Measurements from ENCODE around the gene SEPTIN3.

Gene SEPTIN3

DNA sequence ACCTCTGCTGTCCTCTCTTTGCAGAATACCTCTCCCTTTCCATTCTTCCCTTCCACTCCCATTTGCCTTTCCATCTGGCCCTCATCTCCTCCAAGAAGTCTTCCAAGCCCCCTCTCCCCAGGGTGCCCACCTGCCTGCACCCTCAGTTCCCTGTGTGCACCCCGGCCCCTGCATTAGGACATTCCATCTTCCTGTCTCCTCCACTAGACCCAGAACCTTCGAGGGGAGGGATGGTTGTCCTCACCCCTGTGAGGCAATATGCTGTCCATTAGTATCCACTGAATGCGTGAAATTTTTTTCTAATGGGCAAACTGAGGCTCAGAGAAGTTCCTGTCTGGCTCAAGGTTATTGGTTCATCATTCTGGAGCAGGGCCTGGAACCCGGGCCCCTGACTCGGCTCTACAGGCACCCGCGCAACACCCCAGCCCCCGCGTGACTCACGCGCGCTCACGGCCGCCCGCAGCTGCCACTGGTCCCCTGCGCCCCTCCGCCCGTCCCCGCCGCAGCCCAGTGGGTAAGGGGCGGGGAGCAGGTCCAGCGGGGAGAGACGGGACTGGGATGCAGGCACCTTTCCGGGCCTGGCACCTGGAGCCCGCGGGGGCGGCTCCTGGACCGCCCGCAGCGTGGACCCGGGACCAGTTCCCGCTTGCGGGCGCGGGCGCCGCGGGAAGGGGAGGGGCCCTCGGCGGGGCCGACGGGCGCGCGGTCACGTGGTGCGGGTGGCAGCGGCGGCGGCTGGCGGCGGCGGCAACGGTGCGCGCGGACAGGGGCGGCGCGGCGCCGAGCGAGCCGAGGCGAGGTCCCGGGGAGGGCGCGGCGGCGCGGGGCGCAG, 7.0 kb downstream of the SEPTIN3 start:
- no peak for DNase-seq

DNA sequence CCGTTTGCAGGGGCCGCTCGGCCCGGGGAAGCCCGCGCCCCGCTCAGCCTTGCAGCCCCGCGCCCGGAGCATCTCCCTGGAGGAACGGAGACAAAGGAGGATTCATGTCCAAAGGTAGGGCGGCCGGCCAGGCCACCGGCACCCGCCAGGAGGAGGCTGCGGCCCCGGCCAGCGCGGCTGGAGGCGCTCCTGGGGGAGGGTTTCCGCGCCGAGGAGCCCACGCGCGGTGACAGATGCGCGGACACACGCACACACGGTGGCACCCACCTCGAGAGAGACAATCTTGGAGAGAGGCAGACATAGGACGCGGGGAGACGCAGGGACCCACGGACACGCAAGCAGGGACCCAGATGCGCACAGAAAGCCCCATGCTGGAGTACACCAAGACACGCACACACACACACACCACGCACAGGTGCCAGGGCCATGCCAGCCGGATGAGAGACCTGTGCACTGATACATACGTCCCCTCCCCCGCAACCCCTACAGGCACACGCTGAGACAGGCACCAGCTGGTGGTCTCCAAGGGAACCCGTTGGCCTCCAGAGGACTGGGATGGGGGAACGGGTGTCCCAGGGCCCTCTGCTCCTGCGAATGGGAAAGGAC, 7.8 kb downstream of the SEPTIN3 start:
- DNase-seq: no peak

GRCh38 chr22:41978732-41979131, 9.5 kb downstream of the SEPTIN3 start:
- no peak for DNase-seq

GRCh38 chr22:41979423-41980250, 10.4 kb downstream of the SEPTIN3 start:
- DNase-seq: no peak

GRCh38 chr22:41982865-41983264, 13.6 kb downstream of the SEPTIN3 start:
- DNase-seq: no peak

DNA sequence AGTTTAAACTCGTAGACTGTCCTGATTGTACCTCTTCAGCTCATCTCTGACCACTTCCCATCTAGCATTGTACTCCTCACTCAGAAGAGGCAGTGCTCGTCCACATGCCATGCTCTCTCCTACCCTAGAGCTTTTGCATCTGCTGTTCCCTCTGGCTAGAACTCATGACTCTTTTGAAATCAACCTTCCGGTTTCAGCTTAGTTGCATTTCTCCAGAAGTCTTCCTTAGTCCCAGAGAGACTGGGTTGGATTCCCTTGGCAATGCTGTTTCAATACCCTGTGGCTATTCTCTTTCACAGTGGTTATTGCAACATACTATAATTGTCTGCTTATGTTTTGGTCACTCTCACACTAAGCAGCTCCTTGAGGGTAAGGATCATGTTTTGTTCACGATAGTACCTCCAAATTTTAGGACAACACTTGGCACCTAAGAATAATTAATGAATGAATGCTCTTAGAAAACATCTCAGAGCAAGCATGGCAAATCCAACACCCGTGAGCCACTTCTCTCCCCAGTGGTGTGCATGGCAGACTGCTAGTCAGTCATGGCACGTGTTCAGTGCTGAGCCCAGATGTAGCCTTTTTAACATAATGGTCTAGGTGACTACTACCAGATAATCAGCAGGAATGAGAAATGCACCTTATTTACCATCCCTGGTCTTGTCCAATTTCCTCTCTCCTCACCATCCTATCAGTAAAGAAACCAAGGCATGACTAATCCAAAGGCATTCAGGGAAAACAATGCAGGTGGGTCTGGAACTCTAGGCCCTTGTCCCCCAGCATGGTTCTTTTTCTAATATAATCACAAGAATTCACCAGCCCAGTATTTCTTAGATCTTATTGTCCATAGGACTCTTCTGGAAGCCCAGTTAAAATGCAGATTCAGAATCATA, 14.5 kb downstream of the SEPTIN3 start:
- no peak for DNase-seq

DNA sequence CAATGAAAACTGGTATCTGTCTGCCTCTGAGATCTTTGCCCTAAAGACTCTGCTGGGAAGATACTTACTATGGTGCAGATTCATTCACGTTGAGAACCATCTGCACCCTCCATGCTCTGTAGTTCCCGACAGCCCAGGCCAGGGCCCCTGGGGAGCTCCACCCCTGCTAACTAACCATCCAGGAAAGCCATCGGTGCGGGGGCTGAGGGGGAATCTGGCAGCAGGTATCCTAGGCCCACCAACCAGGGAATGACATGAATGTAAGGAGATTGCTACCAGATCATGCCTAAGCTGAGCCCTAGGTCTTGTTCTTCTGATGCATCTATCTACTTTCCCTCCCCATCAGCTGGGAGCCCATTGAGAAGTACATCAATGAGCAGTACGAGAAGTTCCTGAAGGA, 18.0 kb downstream of the SEPTIN3 start:
- DNase-seq: no peak

GRCh38 chr22:41989246-41989645, 20.0 kb downstream of the SEPTIN3 start:
- no peak for DNase-seq

DNA sequence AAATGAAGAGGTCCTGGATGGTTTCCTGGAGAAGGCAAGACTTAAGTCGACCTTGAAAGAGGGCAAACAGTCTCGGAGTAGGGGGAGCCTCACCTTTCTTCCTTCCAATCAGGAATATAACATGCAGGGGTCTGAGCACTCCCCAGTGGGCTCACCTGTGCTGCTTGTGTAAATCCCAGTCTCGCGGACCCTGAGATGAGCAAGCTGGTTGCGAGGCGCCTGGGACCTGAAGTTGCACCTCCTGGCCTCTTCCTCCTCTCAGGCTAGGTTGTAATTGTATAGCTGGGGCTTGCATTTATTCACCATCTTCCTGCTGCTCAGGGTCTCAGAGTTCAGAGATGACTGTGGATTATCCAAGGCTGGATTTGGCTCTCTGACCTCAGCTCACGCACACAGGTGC, 21.9 kb downstream of the SEPTIN3 start:
- no peak for DNase-seq

GRCh38 chr22:41992496-41992895, 23.3 kb downstream of the SEPTIN3 start:
- no peak for DNase-seq

DNA sequence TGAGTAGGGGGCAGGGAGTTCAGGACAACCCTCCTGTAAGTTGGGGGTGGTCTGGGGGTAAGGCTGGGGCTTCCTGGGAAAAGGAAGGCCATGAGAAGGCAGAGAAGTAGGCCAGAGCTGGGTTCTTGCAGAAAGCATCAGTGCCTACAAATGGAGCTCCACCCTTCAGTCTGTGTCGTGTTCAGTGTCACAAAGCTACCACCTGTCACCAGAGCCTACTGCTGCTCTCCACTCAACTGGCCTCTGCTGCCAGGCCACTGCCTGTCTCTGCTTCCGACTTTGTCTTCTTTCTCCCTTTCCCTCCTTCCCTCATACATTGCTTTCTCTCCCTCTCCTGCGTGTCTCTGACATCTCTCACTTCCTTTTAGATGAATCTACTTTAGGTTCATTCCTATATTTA, 26.0 kb downstream of the SEPTIN3 start:
- no peak for DNase-seq

DNA sequence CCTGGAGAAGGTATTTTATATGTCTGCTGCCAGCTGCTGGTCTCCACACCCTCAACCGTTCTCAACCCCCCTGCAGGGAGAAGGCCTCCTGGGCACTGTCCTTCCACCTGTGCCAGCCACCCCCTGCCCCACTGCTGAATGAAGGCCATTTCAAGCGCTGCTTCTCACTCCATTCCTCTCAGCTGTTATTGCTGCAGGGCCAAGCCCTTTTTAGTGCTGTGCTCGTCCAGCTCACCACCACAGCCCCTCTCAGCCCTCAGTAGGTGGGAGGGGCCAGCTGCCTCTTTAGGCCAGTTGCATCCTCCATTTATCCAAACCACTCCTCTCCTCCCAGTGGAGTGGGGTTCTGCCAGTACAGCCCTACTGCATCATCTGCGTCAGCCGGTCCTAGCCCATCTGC, 27.6 kb downstream of the SEPTIN3 start:
- no peak for DNase-seq

DNA sequence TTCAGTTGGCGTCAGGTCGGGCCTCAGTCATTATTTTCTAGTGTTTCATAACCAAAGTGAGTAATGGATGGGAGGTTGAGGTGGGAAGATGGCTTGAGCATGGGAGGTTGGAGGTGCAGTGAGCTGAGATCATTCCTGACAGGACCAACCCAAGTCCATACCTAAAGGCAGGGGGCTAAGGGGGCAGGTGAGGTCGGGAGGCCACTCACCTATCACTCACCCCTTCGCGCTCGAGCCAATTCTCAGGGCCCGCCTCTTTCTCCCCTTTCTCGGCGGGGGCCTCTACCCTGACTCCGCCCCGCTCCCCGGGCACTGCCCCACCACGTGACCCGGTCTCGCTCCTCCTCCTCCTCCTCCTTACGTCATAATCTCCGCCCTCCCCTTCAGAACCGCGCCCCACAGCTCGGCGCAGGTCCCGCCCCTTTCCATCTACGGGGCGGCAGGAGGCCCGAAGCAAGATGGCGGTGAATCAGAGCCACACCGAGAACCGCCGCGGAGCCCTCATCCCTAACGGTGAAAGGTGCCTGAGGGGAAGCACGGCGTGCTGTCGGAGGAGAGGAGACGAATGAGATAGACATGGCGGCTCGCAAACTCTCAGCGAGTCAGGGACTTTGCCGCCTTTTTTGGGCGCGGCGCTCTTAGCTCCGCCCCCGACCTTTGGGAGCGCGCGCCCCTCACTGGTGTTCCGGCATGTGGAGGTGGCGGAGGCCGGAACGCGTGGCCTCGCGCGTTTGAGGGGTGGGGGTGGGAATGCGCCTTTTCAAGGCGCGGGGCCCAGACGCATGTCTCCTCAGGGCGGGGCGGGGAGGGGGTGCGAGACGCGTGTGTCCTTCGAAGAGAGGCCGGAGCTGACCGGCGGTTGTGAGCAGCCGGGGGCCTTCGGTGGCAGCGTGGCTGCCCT, 29.4 kb downstream of the SEPTIN3 start, which contains the start of gene WBP2NL:
TSS of gene WBP2NL (plus strand) at position 428 of the 901 bp plus-strand sequence. CDS start at position 459, 31 bp downstream.
- DNase-seq: no peak

DNA sequence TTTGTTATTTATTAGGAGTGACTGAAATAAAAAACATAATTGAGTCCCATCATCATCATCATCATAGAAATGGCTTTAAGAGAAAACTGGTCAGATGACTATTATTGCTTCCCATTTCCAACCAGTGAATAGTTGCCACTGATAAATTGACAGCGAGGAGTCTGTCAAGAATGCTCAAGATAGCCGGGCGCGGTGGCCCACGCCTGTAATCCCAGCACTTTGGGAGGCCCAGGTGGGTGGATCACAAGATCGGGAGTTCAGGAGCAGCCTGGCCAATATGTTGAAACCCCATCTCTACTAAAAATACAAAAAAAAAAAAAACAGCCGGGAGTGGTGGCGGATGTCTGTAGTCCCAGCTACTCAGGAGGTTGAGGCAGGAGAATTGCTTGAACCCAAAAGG, 31.2 kb downstream of the SEPTIN3 start:
- no peak for DNase-seq

GRCh38 chr22:42001121-42001520, 31.9 kb downstream of the SEPTIN3 start:
- DNase-seq: no peak

GRCh38 chr22:42001706-42002105, 32.5 kb downstream of the SEPTIN3 start:
- DNase-seq: no peak

DNA sequence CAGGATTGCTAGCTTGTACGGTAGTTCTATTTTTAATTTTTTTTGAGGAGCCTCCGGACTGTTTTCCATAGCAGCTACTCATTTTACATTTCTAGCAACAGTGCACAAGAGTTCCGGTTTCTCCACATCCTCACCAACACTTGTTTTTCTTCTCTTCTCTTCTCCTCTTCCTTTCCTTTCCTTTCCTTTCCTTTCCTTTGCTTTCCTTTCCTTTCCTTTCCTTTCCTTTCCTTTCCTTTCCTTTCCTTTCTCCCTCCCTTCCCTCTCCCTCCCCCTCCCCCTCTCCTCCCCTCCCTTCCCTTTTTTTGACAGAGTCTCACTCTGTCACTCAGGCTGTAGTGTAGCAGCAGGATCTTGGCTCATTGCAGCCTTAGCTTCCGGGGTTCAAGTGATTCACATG, 38.7 kb downstream of the SEPTIN3 start:
- no peak for DNase-seq

- DNase-seq: no peak
Measured at GRCh38 chr22:42010778-42011177, 41.5 kb downstream of the SEPTIN3 start.

DNA sequence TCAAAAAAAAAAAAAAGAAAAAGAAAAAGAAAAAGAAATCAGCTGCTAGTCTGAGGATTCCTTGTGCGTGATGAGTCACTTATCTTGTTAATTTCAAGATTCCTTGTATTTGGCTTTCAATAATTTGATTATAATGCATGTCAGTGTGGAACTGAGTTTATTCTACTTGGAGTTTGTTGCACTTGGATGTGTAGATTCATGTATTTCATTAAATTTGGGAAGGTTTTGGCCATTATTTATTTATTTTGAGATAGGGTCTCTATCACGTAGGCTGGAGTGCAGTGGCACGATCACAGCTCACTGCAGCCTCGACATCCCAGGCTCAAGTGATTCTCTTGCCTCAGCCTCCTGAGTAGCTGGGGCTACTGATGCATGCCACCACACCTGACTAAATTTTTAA, 44.1 kb downstream of the SEPTIN3 start:
- DNase-seq: no peak

GRCh38 chr22:42016111-42016510, 46.9 kb downstream of the SEPTIN3 start:
- DNase-seq: no peak

- DNase-seq: no peak
Measured at GRCh38 chr22:42018224-42018623, 49.0 kb downstream of the SEPTIN3 start.
